GM21360 (cell line): ENCODE results near the gene PTPRK.
"Not testable (repeated sequence)": the region's sequence is repeated elsewhere in the genome, so short reads cannot be mapped to it uniquely, and the experiment has no call there.

Source experiments
- ATAC-seq: cut with Tn5 transposase; IDR thresholded peaks from one replicate; pipeline ENCODE4 v1.9.1; 2021; ENCODE audit warnings: mild to moderate bottlenecking, moderate library complexity; ENCODE audit not compliant: unreplicated experiment

PTPRK gene

GRCh38 chr6:127945434-127946097 lies 574.8 kb downstream of the PTPRK start:
- ATAC-seq, result no peak

GRCh38 chr6:127941228-127941627 lies 579.2 kb downstream of the PTPRK start:
- no peak for ATAC-seq

GRCh38 chr6:127939442-127940066 lies 580.8 kb downstream of the PTPRK start:
- no peak for ATAC-seq

GRCh38 chr6:127938701-127939100 lies 581.7 kb downstream of the PTPRK start:
- ATAC-seq, result no peak

- no peak for ATAC-seq
These were observed 582.7 kb downstream of the PTPRK start for GRCh38 chr6:127937747-127938146.

GRCh38 chr6:127937102-127937501 lies 583.3 kb downstream of the PTPRK start:
- no peak for ATAC-seq

GRCh38 chr6:127934956-127935355 lies 585.4 kb downstream of the PTPRK start:
- no peak for ATAC-seq

GRCh38 chr6:127933852-127934840 lies 586.3 kb downstream of the PTPRK start:
- ATAC-seq, result no peak

GRCh38 chr6:127933137-127933536 lies 587.3 kb downstream of the PTPRK start:
- ATAC-seq, result no peak

- ATAC-seq, result no peak
These were observed 587.7 kb downstream of the PTPRK start for GRCh38 chr6:127932708-127933107.

- not testable (repeated sequence) for ATAC-seq
These were observed 594.0 kb downstream of the PTPRK start for GRCh38 chr6:127926441-127926840.

- no peak for ATAC-seq
These were observed 596.0 kb downstream of the PTPRK start for GRCh38 chr6:127924440-127924839.

- no peak for ATAC-seq
These were observed 596.4 kb downstream of the PTPRK start for GRCh38 chr6:127924031-127924430.

- no peak for ATAC-seq
These were observed 597.3 kb downstream of the PTPRK start for GRCh38 chr6:127923135-127923534.

- no peak for ATAC-seq
These were observed 598.4 kb downstream of the PTPRK start for GRCh38 chr6:127921982-127922381.

- ATAC-seq, result no peak
These were observed 599.6 kb downstream of the PTPRK start for GRCh38 chr6:127920804-127921203.
